Right cardiac atrium (tissue), 5 donors: Measurements from ENCODE around the gene PVRIG. TPM values are rescaled to one million over a fixed set of nuclear protein-coding genes. Genes with fewer than 3 reads are reported as not detected.
"Not testable (repeated sequence)": the region's sequence is repeated elsewhere in the genome, so short reads cannot be mapped to it uniquely, and the experiment has no call there.

Source experiments
- ATAC-seq, 2 donors: fragments of 200-7000 bp; cut with Tn5 transposase; one replicate each; pipeline versions ENCODE4 v1.8.0 to v1.9.1; 2020; ENCODE audit warnings: moderate library complexity in 2 of 2, mild to moderate bottlenecking in 1 of 2
- DNase-seq, 3 donors: peaks; one replicate each; pipeline ENCODE4 v3.0.0-alpha.2; 2020
- H3K27ac ChIP-seq: one replicate; pipeline ENCODE4 v1.5.1; 2013; ENCODE audit warnings: mild to moderate bottlenecking, low read length, control low read depth, moderate library complexity
- H3K27me3 ChIP-seq: one replicate; pipeline ENCODE4 v1.6.1; 2013; ENCODE audit not compliant: control insufficient read depth, insufficient read depth
- H3K4me1 ChIP-seq: one replicate; pipeline ENCODE4 v1.6.1; 2013; ENCODE audit warnings: low read length; ENCODE audit not compliant: control insufficient read depth, insufficient read depth
- H3K4me3 ChIP-seq: one replicate; pipeline ENCODE4 v1.5.1; 2013; ENCODE audit warnings: low read length, control low read depth
- H3K9me3 ChIP-seq: one replicate; pipeline ENCODE4 v1.6.1; 2013; ENCODE audit warnings: low read length; ENCODE audit not compliant: control insufficient read depth
- WGBS: extraction: QIAGEN DNeasy Blood & Tissue Kit; methylation state at CpG from one replicate; pipeline ENCODE4 v1.1.7; 2013; 5-methylcytosine and 5-hydroxymethylcytosine counted together
- intact Hi-C, 4 donors: fragments of 100-400 bp; cut with DNase I; formaldehyde crosslinking; loops; one replicate each; pipeline versions ENCODE4 v1.11.0 to v1.14.0; 2022 to 2023
- polyA plus RNA-seq: library from polyadenylated mRNA; stranded (reverse); fragments of 200-250 nt; gene quantifications from one replicate; pipeline ENCODE4 v1.2.3, GENCODE V29; 2013
- total RNA-seq, 4 donors: library from RNA; stranded (reverse); fragmentation: NEBNext Ultra II Directional; extraction: Animal tissue kit (Norgen Biotek cat#: 25700); gene quantifications; one replicate each; pipeline ENCODE4 v1.2.1, GENCODE V29; 2021
- donor health status: healthy with polysubstance abuse.
- donor health status: DM: no; HTN: yes; CAD: no.
- donor health status: DM: no; HTN: no; CAD: no.
- donor health status: DM: no; HTN: yes; CAD: no; lungs with severe emphysema.
- donor health status: DM: yes; HTN: yes; CAD: no.

Gene PVRIG
- total and polyA plus RNA-seq, 5 donors, result 0.07 TPM; not detected in 4

DNA sequence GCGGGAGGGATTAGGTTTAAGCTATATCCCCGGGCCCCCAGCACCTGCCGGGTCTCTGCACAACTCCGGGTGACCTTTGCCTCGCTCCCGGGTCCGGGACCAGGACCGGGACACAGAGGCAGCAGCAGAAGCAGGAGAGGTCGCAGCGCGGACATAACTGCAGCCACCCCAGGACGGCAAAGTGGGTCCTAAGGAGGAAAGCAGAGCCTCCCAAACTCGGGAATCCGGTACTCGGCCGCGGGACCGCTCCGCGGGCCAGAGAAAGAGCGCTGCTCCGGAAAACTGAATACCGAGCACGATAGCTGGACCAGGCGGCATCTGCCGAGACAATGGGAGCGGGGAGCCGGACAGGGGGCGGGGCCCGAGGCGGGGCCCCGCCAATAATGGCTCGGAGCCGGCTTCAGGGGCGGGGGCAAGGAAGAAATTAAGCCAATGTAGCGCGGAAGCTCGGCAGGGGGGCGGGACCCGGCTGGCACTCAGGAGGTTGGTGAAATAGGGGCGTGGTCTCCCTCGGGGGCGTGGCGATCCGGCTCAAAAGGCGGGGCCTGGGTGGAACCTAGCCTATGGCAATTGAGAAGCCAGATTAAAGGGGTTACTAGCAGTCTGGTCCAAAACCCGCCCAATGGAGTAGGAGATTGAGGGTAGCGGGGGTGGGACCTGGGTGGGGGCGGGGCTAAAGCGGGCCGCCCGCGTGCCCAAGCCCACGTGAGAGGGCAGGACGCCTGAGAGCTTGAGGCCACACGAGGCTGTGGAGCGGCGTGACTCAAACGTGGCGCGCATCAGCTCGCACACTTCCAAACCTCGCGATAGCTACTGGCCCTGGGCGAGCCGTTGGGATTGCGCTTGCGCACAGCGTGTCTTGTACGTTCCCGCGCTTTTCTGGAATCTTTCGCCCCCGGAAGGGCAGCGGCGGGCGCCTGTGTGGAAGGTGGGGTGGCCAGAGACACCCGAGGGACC, 42.4 kb upstream of the PVRIG start, which contains the start of the genes GPC2 and STAG3:
Gene GPC2 (minus strand): TSS at position 337 of the 957 bp plus-strand sequence. CDS start 182 bp downstream, at position 155.
Gene STAG3 (plus strand): TSS at position 874 of the 957 bp plus-strand sequence. CDS start 2,639 bp downstream, outside the sequence.
- intact Hi-C loops, result no loop called here
- WGBS, result 3% methylated on average over 78 of the region's 78 CpGs

DNA sequence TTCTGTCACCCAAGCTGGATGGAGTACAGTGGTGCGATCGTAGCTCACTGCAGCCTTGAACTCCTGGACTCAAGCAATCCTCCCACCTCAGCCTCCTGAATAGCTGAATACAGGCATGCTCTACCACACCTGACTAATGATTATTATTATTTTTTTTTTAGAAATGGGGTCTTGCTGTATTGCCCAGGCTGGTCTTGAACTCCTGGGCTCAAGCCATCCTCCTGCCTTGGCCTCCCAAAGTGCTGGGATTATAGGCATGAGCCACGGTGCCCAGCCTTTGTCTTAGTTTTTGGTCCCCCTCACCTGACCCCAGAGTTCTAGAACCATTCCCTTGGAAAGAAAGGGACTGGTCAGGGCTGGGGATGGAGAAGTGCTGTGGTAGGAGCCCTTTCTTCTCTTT, 39.7 kb upstream of the PVRIG start:
- H3K9me3 ChIP-seq, intact Hi-C loops, H3K27me3 ChIP-seq, H3K4me3 ChIP-seq, H3K27ac ChIP-seq, DNase-seq, H3K4me1 ChIP-seq, ATAC-seq: not testable (repeated sequence)
- WGBS, result 99% methylated on average over 3 of the region's 3 CpGs

More for the DNA sequence above, 42.4 kb upstream of the PVRIG start, which contains the start of the genes GPC2 and STAG3:
- peak within 1 kb of the TSS; percentile 73 for H3K4me3 ChIP-seq
- DNase-seq (peak; percentile 96 to 98 (median 98)), ATAC-seq (peak; percentile 95 to 96)
- no peaks in the 10 kb centered on the region for H3K9me3 ChIP-seq
- no peaks in the 10 kb centered on the region for H3K4me1 ChIP-seq
- no peaks in the 10 kb centered on the region for H3K27me3 ChIP-seq
- no peak within 1 kb of the TSS for H3K27ac ChIP-seq

DNA sequence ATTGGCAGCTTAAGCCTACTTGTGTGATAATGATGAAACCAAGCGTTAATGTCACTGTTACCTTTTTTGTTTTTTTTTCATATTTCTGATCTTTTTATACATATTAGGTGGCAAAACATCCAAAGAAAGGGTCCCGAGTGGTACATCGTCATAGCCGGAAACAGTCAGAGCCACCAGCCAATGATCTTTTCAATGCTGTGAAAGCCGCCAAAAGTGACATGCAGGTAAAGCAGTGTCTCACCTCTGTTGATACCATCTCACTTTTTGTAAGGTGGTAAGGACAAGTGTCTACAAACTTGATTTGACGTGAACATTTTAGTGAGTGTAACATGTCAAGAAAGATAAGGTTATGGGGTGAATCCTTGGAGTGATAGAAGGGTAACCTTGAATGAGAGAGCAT, 37.1 kb upstream of the PVRIG start:
- DNase-seq, H3K27me3 ChIP-seq, H3K9me3 ChIP-seq, H3K27ac ChIP-seq, H3K4me3 ChIP-seq, H3K4me1 ChIP-seq, intact Hi-C loops, ATAC-seq: not testable (repeated sequence)
- 83% methylated on average over 6 of the region's 6 CpGs for WGBS

DNA sequence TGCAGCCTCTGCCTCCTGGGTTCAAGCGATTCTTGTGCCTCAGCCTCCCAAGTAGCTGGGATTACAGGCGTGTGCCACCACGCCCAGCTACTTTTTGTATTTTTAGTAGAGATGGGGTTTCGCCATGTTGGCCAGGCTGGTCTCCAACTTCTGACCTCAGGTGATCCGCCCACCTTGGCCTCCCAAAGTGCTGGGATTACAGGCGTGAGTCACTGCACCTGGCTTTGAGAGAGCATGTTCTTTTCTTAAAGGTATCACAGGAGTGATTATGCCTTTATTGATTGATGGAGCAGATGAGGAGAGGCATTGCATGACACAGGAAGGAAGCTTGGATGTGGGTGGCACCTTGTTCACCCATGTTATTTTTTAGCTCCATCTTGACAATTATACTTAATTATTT, 36.7 kb upstream of the PVRIG start:
- H3K27ac ChIP-seq, H3K4me3 ChIP-seq, DNase-seq, ATAC-seq, H3K4me1 ChIP-seq, H3K27me3 ChIP-seq, intact Hi-C loops, H3K9me3 ChIP-seq: not testable (repeated sequence)
- 94% methylated on average over 6 of the region's 6 CpGs for WGBS

DNA sequence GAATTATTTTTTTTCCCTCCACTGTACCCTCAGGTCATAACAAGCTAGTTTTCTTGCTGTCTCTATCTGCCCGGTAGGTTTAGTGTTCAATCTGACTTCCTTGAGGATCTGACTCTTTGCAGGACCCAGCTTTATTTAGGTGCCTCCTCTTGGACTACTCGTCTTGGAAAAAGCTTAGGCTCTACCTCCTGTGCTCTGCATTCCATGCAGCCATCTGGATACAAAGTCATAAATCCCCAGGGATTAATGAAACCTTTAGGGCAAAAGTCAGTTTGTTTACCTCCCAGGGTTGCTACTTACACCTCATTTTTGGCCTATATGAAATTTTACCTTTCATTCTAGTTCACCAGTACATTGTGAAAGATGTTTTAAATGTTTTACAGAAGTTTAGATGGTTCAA, 34.0 kb upstream of the PVRIG start:
- Histone ChIP-seq H3K4me3 (no peak overlapping the region), H3K27ac (no peak overlapping the region), H3K27me3 (no peaks in the 10 kb centered on the region), H3K9me3 (no peaks in the 10 kb centered on the region), H3K4me1 (no peaks in the 10 kb centered on the region)
- no peak for DNase-seq
- intact Hi-C loops, result no loop called here
- no peak for ATAC-seq
- WGBS, result 72% methylated on average over 2 of the region's 2 CpGs

DNA sequence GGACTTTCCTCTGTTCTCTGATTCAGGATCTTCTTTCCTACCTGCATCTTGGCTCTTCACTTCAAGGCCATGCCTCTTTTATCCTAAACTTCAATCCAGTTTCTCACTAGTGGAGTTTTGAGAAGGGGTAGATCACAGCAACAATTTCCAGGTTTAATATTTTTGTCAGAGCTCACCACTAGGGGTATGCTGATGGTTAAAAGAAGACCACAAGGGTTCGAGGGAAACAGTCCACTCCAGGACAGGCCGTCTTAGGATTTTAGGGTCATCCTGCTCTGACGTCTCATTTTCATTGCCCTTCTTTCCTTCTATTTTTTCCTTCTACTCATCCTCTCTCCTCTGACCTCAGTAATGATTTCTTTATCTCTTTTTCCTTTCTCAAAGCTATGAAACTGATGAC, 30.7 kb upstream of the PVRIG start:
- Histone ChIP-seq H3K27me3 (no peaks in the 10 kb centered on the region), H3K4me1 (no peaks in the 10 kb centered on the region)
- WGBS, result 70% methylated on average over 3 of the region's 3 CpGs

DNA sequence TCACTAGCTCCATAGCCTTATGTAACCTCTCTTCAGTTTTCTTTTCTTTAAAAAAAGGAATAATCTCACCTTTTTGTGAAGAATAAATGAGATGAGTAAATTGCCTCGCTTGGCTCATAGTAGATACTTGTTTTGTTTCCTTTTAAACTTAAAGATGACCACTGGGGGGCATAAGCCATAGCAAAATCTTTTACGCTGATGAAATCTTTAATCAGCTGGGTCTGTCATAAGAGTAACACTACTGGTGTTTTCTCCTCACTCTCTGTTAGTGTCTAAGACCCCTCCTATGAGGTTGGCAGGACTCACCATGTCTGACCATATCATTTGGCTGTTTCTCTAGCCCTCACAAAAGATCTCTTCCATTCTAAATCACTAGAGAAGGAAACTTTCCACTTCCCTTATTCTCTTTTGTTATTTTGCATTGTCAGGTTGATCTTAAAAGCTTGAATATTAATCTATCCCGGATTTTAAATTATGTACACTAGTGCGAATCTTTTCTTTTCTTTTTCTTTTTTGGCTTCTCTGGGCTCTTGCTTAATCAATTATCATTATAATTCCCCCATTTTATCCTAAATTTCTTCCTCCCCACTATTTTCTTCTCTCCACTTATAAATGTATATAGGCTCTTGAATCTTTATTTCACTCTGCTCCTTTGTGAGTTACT, 29.6 kb upstream of the PVRIG start:
- H3K27me3 ChIP-seq, result no peaks in the 10 kb centered on the region
- DNase-seq, result no peak
- WGBS, result 53% methylated on average over 4 of the region's 4 CpGs
- no peak overlapping the region for H3K27ac ChIP-seq
- intact Hi-C loops, result no loop called here
- ATAC-seq, result no peak
- H3K9me3 ChIP-seq, result no peaks in the 10 kb centered on the region
- H3K4me1 ChIP-seq, result no peaks in the 10 kb centered on the region
- no peak overlapping the region for H3K4me3 ChIP-seq

More for the DNA sequence above, 30.7 kb upstream of the PVRIG start:
- no peaks in the 10 kb centered on the region for H3K9me3 ChIP-seq
- no peak overlapping the region for H3K27ac ChIP-seq
- ATAC-seq (no peak), DNase-seq (no peak)
- intact Hi-C loops, result no loop called here
- H3K4me3 ChIP-seq, result no peak overlapping the region

DNA sequence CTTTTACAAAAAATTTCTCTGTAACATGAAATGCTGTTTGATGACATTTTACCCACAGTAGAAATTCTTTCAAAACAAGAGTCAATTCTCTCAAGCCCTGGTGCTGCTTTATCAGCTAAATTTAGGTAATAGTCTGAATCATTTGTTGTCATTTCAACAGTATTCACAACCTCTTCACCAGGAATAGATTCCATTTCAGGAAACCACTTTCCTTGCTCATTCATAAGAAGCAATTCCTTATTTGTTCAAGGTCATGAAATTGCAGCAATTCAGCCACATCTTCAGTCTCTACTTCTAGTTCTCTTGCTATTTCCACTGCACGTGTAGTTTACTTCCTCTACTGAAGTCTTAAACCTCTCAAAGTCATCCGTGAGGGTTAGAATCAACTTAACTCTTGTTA, 28.0 kb upstream of the PVRIG start:
- no peak for ATAC-seq
- Histone ChIP-seq H3K27me3 (no peaks in the 10 kb centered on the region), H3K4me1 (no peaks in the 10 kb centered on the region), H3K27ac (no peak overlapping the region), H3K4me3 (no peak overlapping the region), H3K9me3 (no peaks in the 10 kb centered on the region)
- intact Hi-C loops, result no loop called here
- 59% methylated on average over 2 of the region's 2 CpGs for WGBS
- DNase-seq, result no peak

DNA sequence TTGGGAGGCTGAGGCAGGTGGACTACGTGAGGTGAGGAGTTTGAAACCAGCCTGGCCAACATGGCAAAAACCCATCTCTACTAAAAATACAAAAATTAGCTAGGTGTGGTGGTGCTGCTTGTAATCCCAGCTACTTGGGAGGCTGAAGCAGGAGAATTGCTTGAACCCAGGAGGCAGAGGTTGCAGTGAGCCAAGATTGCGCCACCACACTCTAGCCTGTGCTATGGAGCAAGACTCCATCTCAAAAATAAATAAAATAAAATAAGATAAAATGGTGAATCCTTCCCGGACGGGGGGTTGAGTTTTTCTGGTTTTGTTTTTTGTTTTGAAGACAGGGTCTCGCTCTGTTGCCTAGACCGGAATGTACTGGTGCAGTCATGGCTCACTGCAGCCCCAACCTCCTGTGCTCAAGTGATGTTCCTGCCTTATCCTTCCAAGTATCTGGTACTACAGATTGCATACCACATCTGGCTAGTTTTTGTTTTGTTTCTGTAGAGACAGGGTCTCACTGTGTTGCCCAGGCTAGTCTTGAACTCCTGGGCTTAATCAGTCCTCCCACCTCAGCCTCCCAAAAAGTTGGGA, 27.4 kb upstream of the PVRIG start:
- H3K4me1 ChIP-seq, H3K27ac ChIP-seq, DNase-seq, H3K27me3 ChIP-seq, H3K4me3 ChIP-seq, H3K9me3 ChIP-seq, ATAC-seq, intact Hi-C loops: not testable (repeated sequence)
- 96% methylated on average over 6 of the region's 6 CpGs for WGBS

DNA sequence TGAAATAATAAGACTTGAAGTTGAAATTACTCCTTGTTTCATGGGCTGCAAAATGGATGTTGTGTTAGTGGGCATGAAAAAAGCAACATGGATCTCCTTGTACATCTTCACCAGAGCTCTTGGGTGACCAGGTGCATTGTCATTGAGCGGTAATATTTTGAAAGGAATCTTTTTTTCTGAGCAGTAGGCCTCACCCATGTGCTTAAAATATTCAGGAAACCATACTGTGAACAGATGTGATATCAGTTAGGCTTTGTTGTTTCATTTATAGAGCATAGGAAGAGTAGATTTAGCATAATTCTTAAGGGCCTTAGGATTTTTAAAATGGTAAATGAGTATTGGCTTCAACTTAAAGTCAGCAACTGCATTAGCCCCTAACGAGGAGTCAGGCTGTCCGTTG, 26.8 kb upstream of the PVRIG start:
- no peaks in the 10 kb centered on the region for H3K4me1 ChIP-seq
- WGBS, result 89% methylated on average over 3 of the region's 3 CpGs
- no peak overlapping the region for H3K4me3 ChIP-seq
- no peaks in the 10 kb centered on the region for H3K27me3 ChIP-seq
- intact Hi-C loops, result no loop called here
- no peak overlapping the region for H3K27ac ChIP-seq
- H3K9me3 ChIP-seq, result no peaks in the 10 kb centered on the region
- DNase-seq, result no peak
- no peak for ATAC-seq

DNA sequence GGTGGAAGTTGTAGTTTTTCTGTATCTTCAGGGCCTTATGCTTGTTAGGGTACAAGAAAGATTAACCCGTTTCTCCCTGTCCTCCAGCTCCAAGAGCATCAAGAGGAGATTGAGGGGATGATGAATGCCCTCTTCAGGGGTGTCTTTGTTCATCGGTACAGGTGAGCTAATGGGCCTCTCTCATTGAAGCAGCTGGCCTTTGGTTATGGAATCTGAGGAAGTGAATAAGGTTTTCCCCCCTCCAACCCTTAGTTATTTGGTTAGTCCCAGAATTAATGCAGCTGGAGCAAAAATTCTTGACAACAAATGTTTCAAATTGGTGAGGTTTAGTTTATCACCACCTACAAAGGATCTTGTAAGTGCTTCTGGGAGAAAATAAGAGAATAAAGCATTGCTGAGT, 24.5 kb upstream of the PVRIG start:
- H3K4me3 ChIP-seq, result no peak overlapping the region
- H3K27me3 ChIP-seq, result no peaks in the 10 kb centered on the region
- H3K9me3 ChIP-seq, result no peaks in the 10 kb centered on the region
- intact Hi-C loops, result no loop called here
- H3K27ac ChIP-seq, result no peak overlapping the region
- WGBS, result 73% methylated on average over 2 of the region's 2 CpGs
- DNase-seq, result no peak
- no peaks in the 10 kb centered on the region for H3K4me1 ChIP-seq
- ATAC-seq, result no peak
